ENCODE results near the gene MBD3L2B. TPM values are rescaled to one million over a fixed set of nuclear protein-coding genes. Genes with fewer than 3 reads are reported as not detected.

MBD3L2B gene
- total RNA-seq, 1 experiment from 2014 or later = 0.69 TPM

- POLR2A ChIA-PET (ENCODE audit: low non-redundant PET) = no interaction called here
- H3K27me3 ChIP-seq (replicated peaks; ENCODE audit: insufficient read depth, low read depth, low read length, poor library complexity) = no peaks in the 10 kb centered on the region
- H3K27ac ChIP-seq (ENCODE audit: low read depth, low read length, poor library complexity, severe bottlenecking) = no peak overlapping the region
- H3K4me1 ChIP-seq (ENCODE audit: insufficient read depth, low read length, poor library complexity, severe bottlenecking) = no peaks in the 10 kb centered on the region
- no TSS peak for BruUV-seq (replicated peaks)
- no peak overlapping the region for H3K4me3 ChIP-seq (ENCODE audit: low read depth, low read length, poor library complexity, severe bottlenecking)
- H3K9me3 ChIP-seq (ENCODE audit: low read depth, low read length, poor library complexity, severe bottlenecking) = no peaks in the 10 kb centered on the region
- H3K36me3 ChIP-seq (ENCODE audit: insufficient read depth, low read length, poor library complexity, severe bottlenecking) = no peaks in the 10 kb centered on the region
- intact Hi-C loops (cut with micrococcal nuclease; ENCODE audit: unreplicated experiment) = no loop called here
- no peak for DNase-seq (ENCODE audit: low spot score)
- TF ChIP-seq EZH2 (IDR thresholded peaks at IDR 0.05; ENCODE audit: borderline replicate concordance, low read depth, low read length, poor library complexity, severe bottlenecking) = no peak
- TF ChIP-seq, protein P1, sequence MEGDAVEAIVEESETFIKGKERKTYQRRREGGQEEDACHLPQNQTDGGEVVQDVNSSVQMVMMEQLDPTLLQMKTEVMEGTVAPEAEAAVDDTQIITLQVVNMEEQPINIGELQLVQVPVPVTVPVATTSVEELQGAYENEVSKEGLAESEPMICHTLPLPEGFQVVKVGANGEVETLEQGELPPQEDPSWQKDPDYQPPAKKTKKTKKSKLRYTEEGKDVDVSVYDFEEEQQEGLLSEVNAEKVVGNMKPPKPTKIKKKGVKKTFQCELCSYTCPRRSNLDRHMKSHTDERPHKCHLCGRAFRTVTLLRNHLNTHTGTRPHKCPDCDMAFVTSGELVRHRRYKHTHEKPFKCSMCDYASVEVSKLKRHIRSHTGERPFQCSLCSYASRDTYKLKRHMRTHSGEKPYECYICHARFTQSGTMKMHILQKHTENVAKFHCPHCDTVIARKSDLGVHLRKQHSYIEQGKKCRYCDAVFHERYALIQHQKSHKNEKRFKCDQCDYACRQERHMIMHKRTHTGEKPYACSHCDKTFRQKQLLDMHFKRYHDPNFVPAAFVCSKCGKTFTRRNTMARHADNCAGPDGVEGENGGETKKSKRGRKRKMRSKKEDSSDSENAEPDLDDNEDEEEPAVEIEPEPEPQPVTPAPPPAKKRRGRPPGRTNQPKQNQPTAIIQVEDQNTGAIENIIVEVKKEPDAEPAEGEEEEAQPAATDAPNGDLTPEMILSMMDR (conservative IDR thresholded peaks at IDR 0.05; ENCODE audit: low read depth, low read length) = no peak
- CTCF ChIA-PET = interaction anchor here (0.6 to 0.7 kb wide), 2 partner anchors 308 to 782 kb away, joined by 5 to 6 read pairs; no protein-coding TSS in a partner anchor
Observed at GRCh38 chr19:7000816-7001215, 20.4 kb downstream of the MBD3L2B start.

DNA sequence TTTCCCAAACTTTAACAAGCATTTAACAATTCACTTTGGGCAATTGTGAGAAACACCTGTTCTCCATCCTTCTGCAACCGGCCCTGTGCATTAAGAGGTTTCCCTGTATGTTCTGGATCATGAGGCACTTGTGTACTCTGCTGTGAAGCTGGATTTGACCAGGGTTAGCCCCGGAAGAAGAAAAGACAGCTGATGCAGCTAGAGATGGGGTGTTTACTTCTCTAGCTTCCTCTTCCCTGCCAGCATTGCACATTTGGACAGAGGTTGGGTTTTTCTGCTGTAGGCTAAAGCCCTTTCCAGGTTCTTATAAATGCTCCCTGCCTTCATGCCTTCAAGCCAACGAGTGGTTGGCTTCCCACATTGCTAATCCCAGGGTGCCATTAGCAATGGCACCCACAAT is 20.9 kb downstream of the MBD3L2B start:
- no peaks in the 10 kb centered on the region for H3K27me3 ChIP-seq (replicated peaks; ENCODE audit: insufficient read depth, low read depth, low read length, poor library complexity)
- no TSS peak for BruUV-seq (replicated peaks)
- ChIA-PET POLR2A (ENCODE audit: low non-redundant PET) (no interaction called here), CTCF (no interaction called here)
- H3K27ac ChIP-seq (ENCODE audit: low read depth, low read length, poor library complexity, severe bottlenecking) = no peak overlapping the region
- DNase-seq (ENCODE audit: low spot score) = no peak
- intact Hi-C loops (cut with micrococcal nuclease; ENCODE audit: unreplicated experiment) = no loop called here
- H3K4me1 ChIP-seq (ENCODE audit: insufficient read depth, low read length, poor library complexity, severe bottlenecking) = no peaks in the 10 kb centered on the region
- TF ChIP-seq, protein P1 (conservative IDR thresholded peaks at IDR 0.05; ENCODE audit: low read depth, low read length) = no peak
- TF ChIP-seq EZH2 (IDR thresholded peaks at IDR 0.05; ENCODE audit: borderline replicate concordance, low read depth, low read length, poor library complexity, severe bottlenecking) = no peak
- H3K36me3 ChIP-seq (ENCODE audit: insufficient read depth, low read length, poor library complexity, severe bottlenecking) = no peaks in the 10 kb centered on the region
- no peak overlapping the region for H3K4me3 ChIP-seq (ENCODE audit: low read depth, low read length, poor library complexity, severe bottlenecking)
- no peaks in the 10 kb centered on the region for H3K9me3 ChIP-seq (ENCODE audit: low read depth, low read length, poor library complexity, severe bottlenecking)

DNA sequence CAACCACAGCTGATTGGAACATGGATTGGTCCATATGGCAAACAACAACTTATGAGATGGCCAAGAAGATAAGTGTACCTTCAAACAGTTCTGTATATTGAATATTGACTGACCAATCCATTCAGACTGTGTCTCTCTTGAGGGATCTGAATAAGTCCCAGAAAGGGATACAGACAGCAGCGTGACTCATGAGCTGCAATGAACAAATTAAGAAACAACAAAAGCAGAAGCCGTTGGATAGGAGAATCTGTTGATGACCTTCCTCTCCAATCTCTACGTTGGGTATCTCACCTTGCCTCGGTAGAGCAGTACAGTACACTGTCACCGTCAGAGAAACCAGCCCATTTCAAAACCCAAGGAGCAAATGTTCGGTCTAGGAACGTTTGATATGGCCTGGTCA is 21.3 kb downstream of the MBD3L2B start:
- H3K4me3 ChIP-seq (ENCODE audit: low read depth, low read length, poor library complexity, severe bottlenecking) = no peak overlapping the region
- H3K4me1 ChIP-seq (ENCODE audit: insufficient read depth, low read length, poor library complexity, severe bottlenecking) = no peaks in the 10 kb centered on the region
- no TSS peak for BruUV-seq (replicated peaks)
- POLR2A ChIA-PET (ENCODE audit: low non-redundant PET) = no interaction called here
- no peaks in the 10 kb centered on the region for H3K27me3 ChIP-seq (replicated peaks; ENCODE audit: insufficient read depth, low read depth, low read length, poor library complexity)
- DNase-seq (ENCODE audit: low spot score) = no peak
- intact Hi-C loops (cut with micrococcal nuclease; ENCODE audit: unreplicated experiment) = no loop called here
- no peaks in the 10 kb centered on the region for H3K9me3 ChIP-seq (ENCODE audit: low read depth, low read length, poor library complexity, severe bottlenecking)
- CTCF ChIA-PET = no interaction called here
- H3K27ac ChIP-seq (ENCODE audit: low read depth, low read length, poor library complexity, severe bottlenecking) = no peak overlapping the region
- H3K36me3 ChIP-seq (ENCODE audit: insufficient read depth, low read length, poor library complexity, severe bottlenecking) = no peaks in the 10 kb centered on the region
- TF ChIP-seq, protein P1 (conservative IDR thresholded peaks at IDR 0.05; ENCODE audit: low read depth, low read length) = no peak
- no peak for TF ChIP-seq EZH2 (IDR thresholded peaks at IDR 0.05; ENCODE audit: borderline replicate concordance, low read depth, low read length, poor library complexity, severe bottlenecking)

Data from A673 (cell line).